Measurements from ENCODE around the gene CASP8AP2. TPM values are rescaled to one million over a fixed set of nuclear protein-coding genes. Genes with fewer than 3 reads are reported as not detected.
"Not testable (repeated sequence)": the region's sequence is repeated elsewhere in the genome, so short reads cannot be mapped to it uniquely, and the experiment has no call there.

The CASP8AP2 gene
- polyA plus RNA-seq, 3 donors, result 22.1 to 26.6 (median 23.3) TPM

DNA sequence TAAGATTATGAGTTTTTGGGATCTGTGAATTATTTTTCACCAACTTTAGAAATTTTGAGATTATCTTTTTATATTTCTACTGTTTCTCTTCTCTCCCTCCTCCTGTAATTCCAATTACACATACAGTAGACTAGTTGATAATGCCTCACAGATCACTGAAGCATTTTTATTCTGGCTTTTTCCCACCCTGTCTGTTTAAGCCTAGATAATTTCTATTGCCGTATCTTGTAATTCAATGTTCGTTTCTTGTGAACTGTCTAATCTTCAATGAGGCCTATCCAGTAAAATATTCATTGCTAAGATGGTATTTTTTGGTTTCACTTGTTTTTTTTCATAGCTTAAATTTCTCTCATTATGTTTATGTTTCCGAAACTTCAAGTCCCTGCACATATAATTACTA, 22.1 kb upstream of the CASP8AP2 start:
- no peak for DNase-seq (ENCODE audit: extremely low read depth in 1 of 11, low read depth in 9 of 11, low spot score in 4 of 11)

DNA sequence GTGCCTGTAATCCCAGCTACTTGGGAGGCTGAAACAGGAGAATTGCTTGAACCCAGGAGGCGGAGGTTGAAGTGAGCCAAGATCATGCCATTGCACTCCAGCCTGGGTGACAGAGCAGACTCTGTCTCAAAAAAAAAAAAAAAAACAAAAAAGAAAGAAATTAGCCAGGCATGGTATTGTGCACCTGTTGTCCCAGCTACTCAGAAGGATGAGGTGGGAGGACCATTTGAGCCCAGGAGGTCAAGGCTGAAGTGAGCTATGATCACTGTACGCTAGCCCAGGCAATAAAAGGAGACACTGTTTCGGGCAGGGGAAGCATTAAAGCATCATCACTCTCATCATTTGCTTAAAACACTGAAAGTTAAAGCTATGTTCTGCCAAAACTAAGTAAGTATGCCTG, 16.3 kb upstream of the CASP8AP2 start:
- not testable (repeated sequence) for DNase-seq (ENCODE audit: extremely low read depth in 1 of 11, low read depth in 9 of 11, low spot score in 4 of 11)

DNA sequence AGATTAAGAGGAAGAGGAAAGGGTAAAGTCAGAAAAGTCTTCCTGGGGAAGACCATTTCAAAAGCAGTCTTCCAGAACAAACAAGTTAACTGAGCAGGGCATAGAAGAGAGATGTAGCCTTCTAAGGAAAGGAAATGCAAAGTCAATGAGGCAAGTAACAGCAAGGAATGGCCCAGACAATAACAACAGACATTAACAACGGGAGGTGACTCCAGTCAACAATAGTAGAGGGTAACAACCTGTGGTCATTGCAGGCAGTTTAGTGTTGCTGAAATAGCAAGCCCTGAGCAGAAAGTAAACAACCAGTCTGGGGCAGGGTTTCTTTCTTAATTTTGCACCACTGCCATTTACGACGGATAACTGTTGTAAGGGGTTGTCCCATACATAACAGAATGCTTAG, 12.2 kb upstream of the CASP8AP2 start:
- DNase-seq (ENCODE audit: extremely low read depth in 1 of 11, low read depth in 9 of 11, low spot score in 4 of 11), result no peak

DNA sequence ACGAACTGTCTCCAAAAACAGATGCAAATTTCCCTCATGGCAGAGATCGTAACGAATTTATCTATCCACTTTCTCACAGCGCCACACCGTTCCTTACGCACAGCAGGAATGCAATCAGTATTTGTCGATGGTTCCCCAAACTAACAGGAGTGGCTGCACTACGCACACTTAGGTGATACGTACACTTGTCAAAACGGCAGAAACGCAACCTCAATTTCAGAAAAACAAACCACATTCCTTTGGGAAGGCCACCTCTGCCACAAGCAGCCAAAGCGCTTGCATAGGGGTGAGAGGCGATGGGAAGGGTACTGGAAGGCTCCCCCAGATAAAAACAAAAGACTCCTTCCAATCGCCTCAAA, 10.7 kb upstream of the CASP8AP2 start:
- DNase-seq (ENCODE audit: extremely low read depth in 1 of 11, low read depth in 9 of 11, low spot score in 4 of 11), result peak in 1 of 11 donors; percentile 25

DNA sequence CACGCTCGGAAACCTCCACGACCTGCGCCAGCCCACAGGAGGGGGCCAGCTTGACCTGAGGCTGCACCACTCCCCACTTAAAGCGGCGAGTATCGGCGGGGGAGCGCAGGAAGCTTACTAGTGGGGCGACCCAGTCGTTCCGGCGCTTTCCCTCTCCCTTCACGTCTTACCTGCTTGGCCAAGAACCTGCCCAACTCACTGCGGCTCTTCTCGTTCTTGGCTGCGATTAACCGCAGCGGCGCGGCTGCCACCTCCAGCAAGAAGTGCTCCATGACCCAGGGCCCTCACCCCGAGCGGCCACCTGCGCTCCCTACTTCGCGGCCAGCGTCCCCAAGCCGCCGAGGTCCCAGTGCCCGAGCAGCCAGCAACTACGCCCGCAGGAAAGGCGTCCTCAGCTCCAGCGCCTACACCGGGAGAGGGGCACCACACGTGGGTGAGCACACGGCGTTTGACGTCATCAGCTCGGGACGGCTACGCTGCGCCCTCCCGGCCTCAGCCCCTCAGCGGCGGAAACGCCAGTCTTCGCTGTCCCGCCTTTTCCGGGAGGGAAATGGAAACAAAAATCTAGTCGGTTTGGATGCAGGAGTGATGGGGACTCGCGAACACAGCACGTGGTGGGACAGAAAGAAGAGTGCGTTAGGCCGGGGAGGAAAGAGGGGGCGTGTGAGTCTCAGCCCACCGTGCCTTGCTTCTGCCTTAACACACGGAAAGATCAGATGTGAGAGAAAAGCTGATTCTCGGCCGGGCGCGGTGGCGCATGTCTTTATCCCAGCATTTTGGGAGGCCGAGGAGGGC, 10.1 kb upstream of the CASP8AP2 start, which contains the start of gene MDN1:
Gene MDN1, minus strand, starts transcription at position 459 of the 795 bp plus-strand sequence. Its CDS starts 187 bp downstream, at position 272.
- DNase-seq (ENCODE audit: extremely low read depth in 1 of 11, low read depth in 9 of 11, low spot score in 4 of 11), result peak; percentile 83 to 97 (median 93)

DNA sequence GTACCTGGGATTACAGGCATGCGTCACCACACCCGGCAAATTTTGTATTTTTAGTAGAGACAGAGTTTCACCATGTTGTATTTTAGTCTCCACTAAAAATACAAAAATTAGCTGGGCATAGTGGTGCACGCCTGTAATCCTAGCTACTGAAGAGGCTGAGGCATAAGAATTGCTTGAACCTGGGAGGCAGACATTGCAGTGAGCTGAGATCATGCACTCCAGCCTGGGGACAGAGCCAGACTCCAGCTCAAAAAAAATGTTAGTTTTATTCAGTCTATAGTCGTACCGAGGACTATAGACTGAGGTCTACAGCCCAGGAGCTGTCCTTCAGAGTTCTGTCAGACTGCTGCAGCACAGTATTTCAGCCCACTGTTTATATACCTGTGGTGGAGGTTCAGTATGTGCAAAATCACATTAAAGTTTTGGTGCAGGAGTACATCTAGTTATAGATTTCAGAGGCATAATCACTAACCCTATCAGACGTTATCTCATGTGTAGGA, 3.6 kb upstream of the CASP8AP2 start:
- DNase-seq (ENCODE audit: extremely low read depth in 1 of 11, low read depth in 9 of 11, low spot score in 4 of 11), result no peak

DNA sequence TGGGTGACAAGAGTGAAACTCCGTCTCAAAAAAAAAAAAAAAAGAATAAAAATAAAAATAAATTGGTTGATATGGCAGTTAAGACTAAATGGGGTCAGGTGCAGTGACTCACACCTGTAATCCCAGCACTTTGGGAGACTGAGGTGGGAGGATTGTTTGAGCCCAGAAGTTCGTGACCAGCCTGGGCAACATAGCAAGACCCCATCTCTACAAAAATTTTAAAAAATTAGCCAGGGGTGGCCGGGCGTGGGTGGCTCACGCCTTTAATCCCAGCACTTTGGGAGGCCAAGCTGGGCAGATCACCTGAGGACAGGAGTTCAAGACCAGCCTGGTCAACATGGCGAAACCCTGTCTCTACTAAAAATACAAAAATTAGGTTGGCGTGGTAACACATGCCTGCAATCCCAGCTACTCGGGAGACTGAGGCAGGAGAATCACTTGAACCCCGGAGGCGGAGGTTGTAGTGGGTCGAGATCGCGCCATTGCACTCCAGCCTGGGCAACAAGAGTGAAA, 1.1 kb upstream of the CASP8AP2 start:
- not testable (repeated sequence) for DNase-seq (ENCODE audit: extremely low read depth in 1 of 11, low read depth in 9 of 11, low spot score in 4 of 11)

DNA sequence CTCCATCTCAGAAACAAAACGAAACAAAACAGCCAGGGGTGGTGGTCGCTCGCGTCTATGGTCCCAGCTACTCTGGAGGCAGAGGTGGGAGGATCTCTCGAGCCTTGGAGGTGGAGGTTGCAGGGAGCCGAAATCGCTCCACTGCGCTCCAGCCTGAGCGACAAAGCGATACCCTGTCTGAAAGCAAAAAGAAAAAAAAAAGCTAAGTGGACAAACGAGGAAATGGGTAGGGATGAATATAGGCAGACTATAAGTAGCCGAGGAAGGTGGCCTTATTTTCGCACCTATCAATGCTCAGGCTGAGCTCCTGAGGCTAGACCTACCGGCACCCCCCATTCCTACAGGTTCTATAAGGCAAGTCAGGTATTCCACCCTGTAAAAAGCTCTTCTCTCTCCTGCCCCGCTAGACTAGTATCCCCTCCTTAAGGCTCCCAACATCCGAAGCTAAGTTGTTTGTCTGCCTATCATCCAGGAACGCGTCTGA, 650 bp upstream of the CASP8AP2 start:
- peak in 1 of 11 donors; percentile 25 for DNase-seq (ENCODE audit: extremely low read depth in 1 of 11, low read depth in 9 of 11, low spot score in 4 of 11)

DNA sequence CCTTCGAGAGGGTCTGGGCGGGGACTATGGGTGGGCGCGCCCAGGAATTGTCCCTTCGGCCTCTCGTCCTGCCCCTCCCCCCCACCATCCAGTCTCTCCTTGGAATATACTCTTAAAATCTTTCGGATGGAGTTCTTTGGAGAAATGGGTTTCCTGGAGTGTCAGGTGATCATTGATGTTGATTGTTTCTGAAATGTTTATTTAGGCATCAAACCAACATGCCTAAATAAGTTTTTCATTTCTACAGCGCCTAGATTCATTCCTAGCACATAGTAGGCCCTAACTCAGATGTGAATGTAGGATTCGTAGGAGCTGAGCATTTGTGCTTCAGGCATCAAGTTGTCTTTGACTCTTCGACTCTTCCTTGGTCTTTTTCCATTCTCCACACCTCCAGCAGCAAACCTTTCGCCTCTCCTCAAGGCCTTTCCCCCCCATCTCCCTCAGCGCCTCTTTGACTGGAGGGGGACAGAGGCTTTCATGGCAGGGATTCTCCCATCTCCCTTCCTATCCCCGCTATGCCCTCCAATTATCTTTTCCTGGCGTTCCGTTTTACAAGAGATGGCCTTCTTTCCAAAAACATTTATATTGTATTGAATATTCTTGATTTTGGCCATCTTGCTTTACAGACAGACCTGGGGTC, 610 bp downstream of the CASP8AP2 start:
- no peak for DNase-seq (ENCODE audit: extremely low read depth in 1 of 11, low read depth in 9 of 11, low spot score in 4 of 11)

DNA sequence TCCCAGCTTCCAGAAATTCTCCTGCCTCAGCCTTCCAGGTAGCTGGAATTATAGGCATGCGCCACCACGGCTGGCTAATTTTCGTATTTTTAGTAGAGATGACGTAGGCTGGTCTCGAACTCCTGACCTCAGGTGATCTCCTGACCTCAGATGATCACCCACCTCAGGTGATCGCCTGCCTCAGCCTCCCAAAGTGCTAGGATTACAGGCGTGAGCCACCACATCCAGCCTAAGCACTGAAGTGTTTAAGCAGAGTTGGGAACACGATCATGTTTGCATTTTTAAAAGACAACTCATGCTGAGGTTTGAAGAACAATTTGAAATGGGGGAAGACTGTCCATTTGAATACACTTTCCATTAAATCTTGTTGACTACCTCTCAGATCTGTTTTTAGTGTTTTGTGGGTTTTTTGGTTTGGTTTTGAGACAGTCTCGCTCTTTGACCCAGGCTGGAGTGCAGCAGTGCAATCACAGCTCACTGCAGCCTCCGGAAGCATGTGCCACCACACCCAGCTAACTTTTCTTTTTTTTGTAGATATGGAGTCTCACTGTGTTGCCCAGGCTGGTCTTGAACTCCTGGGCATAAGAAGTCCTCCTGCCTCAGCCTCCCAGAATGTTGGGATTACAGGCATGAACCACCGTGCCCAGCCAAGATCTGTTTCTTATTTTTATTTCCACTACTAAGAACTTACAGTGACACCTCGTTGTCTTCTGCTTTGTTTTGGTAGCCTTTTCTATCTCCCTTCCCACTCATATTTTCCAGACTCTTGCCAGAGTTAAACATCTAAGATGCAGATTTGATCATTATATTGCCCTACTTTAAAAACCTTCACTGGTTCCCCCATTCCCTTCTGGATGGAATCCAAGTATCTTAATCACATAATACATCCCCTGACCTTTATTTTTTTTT, 5.5 kb downstream of the CASP8AP2 start:
- no peak for DNase-seq (ENCODE audit: extremely low read depth in 1 of 11, low read depth in 9 of 11, low spot score in 4 of 11)

DNA sequence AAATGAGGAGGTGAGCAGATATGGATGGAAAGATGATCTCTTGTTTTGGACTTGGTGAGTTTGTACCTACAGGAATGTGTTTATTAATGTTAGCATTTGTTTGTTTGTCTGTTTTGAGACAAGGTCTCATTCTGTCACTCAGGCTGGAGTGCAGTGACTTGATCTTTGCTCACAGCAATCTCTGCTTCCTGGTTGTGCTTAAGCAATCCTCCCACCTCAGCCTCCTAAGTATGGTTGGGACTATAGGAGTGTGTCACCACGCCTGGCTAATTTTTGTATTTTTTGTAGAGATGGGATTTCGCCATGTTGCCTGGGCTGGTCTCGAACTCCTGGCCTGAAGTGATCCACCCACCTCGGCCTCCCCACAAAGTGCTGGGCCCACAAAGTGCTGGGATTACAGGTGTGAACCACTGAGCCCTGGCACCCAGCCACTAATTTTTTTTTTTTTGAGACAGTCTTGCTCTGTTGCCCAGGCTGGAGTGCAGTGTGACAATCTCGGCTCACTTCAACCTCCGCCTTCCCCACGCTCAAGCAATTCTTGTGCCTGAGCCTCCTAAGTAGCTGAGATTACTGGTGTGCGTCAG, 7.1 kb downstream of the CASP8AP2 start:
- DNase-seq (ENCODE audit: extremely low read depth in 1 of 11, low read depth in 9 of 11, low spot score in 4 of 11), result no peak

DNA sequence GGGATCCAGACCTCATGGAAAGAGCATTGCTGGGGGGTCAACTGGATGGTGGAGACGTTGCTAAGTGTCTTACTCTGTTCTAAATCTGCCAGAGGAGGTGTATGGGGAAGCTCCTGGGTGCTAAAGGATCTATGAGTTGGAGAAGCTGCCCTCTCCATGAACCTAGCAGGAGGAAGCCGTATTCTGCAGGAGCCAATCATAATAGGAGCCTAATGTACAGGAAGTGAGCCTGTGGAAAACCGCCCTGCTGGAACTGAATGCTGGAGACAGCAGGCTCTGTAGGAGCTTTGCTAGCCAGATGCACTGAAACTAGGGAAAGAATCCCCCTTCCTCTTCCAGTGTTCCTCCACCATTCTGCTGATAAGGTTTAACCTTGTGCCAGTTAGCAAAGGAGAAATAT, 10.9 kb downstream of the CASP8AP2 start:
- no peak for DNase-seq (ENCODE audit: extremely low read depth in 1 of 11, low read depth in 9 of 11, low spot score in 4 of 11)

DNA sequence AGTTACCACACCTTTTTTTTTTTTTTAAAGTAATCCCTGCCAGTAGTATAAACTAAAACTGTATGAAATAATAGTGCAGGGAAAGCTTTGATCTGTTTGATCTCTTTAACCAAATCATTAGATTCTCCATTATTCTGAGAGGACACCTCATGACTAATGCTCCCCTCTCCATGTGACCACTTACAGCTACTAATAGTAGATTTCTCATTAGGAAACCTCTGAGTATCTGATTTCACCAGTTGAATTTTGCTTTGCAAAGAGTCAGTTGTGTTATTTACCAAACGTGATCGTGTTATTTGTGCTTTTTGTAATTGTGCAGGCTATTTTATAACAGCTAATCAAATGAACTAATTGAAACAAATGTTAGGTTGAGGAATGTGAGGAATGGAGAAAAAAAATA, 12.5 kb downstream of the CASP8AP2 start:
- DNase-seq (ENCODE audit: extremely low read depth in 1 of 11, low read depth in 9 of 11, low spot score in 4 of 11), result no peak

DNA sequence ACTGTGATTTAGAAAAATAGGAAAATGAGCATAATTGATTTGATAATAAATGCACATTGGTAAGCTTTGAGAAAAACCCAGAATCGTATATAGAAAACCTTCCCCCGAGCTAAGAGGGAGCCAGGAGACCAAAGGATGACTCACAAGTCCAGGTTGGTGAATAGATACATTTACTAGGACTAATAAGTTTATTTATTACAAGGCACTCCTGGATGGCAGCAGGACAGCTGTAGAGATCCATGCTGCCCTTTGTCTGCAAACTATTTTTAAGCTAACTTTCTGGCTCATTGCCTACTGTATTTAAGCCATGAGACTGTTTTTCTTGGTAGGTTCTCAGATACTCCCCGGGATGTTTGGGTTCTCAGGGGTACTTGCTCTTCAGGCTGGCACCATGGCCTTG, 13.4 kb downstream of the CASP8AP2 start:
- DNase-seq (ENCODE audit: extremely low read depth in 1 of 11, low read depth in 9 of 11, low spot score in 4 of 11), result no peak

DNA sequence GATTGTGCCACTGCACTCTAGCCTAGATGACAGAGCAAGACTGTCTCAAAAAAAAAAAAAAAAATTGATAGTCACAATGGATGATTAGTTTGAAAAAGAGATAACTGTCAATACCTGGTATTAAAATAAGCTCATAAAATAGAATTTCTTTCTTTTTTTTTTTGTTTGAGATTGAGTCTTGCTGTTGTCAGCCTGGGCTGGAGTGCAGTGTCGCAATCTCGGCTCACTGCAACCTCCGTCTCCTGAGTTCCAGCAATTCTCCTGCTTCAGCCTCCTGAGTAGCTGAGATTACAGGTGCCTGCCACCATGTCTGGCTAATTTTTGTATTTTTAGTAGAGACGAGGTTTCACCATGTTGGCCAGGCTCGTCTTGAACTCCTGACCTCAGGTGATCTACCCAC, 17.8 kb downstream of the CASP8AP2 start:
- not testable (repeated sequence) for DNase-seq (ENCODE audit: extremely low read depth in 1 of 11, low read depth in 9 of 11, low spot score in 4 of 11)

DNA sequence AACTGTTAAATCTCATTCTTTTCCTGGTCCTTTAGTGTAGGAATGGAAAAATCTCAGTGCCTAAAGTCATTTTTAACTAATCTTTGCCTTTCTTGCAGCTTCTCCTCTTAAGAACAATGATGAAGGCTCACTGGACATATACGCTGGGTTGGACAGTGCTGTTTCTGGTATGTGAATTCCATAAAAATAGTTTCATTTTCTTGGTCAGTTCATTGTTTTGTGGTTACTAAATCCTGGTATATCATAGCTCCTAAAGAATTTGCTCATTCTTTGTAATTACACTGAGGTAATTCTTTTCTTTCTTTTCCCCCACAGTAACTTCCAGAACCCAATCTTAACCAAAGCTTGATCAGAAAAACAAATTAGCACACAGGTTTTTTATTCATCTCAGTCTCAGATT, 23.4 kb downstream of the CASP8AP2 start:
- no peak for DNase-seq (ENCODE audit: extremely low read depth in 1 of 11, low read depth in 9 of 11, low spot score in 4 of 11)

DNA sequence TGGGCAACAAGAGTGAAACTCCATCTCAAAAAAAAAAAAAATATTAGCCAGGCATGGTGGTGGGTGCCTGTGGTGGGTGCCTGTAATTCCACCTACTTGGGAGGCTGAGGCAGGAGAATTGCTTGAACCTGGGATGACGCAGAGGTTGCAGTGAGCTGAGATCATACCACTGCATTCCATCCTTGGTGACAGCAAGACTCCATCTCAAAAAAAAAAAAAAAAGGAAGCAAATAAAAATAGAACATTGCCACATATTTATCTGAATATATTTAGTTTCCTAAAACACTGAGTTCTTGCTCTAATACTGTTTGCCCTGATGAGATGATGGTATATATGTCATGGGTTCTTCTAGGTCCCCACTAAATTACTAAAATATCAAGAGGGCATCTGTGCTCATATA, 28.4 kb downstream of the CASP8AP2 start:
- no peak for DNase-seq (ENCODE audit: extremely low read depth in 1 of 11, low read depth in 9 of 11, low spot score in 4 of 11)

DNA sequence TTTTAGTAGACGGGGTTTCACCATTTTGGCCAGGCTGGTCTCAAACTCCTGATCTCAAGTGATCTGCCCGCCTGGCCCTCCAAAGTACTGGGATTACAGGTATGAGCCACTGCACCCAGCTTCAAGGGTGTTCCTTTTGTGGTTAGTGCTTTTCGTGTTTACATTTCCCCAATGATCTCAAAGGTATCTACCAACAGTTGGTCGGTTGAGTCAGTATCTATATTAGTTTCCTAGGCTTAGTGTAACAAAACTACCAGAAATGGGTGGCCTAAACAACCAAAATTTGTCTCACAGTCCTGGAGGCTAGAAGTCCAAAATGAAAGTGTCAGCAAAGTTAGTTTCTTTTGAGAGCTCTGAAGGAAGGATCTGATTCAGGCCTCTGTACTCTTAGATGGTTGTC, 30.1 kb downstream of the CASP8AP2 start:
- DNase-seq (ENCODE audit: extremely low read depth in 1 of 11, low read depth in 9 of 11, low spot score in 4 of 11), result no peak

DNA sequence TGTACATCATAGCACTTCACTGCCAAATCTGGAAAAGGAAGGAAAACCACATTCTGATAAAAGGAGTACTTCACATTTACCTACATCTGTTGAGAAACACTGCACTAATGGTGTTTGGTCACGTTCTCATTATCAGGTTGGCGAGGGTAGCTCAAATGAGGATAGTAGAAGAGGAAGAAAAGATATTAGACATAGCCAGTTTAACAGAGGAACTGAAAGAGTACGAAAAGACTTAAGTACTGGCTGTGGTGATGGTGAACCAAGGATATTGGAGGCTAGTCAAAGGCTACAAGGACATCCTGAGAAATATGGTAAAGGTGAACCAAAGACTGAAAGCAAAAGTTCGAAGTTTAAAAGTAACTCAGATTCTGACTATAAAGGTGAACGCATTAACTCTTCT, 32.6 kb downstream of the CASP8AP2 start:
- DNase-seq (ENCODE audit: extremely low read depth in 1 of 11, low read depth in 9 of 11, low spot score in 4 of 11), result no peak
